GM19324 (cell line): ENCODE measurements around the gene CBLB.
"Not testable (repeated sequence)": the region's sequence is repeated elsewhere in the genome, so short reads cannot be mapped to it uniquely, and the experiment has no call there.

Experiments used
- ATAC-seq: cut with Tn5 transposase; IDR thresholded peaks from one replicate; pipeline ENCODE4 v1.9.1; 2021; ENCODE audit warnings: mild to moderate bottlenecking, moderate library complexity; ENCODE audit not compliant: unreplicated experiment, low FRiP score

Gene CBLB

GRCh38 chr3:105823149-105823867, 45.5 kb downstream of the CBLB start:
- ATAC-seq = peak; percentile 34

GRCh38 chr3:105822171-105823123, 46.4 kb downstream of the CBLB start:
- peak; percentile 37 for ATAC-seq

GRCh38 chr3:105821433-105821832, 47.4 kb downstream of the CBLB start:
- no peak for ATAC-seq

- no peak for ATAC-seq
These were observed 52.0 kb downstream of the CBLB start for GRCh38 chr3:105816833-105817232.

- ATAC-seq = not testable (repeated sequence)
These were observed 53.5 kb downstream of the CBLB start for GRCh38 chr3:105815331-105815730.

DNA sequence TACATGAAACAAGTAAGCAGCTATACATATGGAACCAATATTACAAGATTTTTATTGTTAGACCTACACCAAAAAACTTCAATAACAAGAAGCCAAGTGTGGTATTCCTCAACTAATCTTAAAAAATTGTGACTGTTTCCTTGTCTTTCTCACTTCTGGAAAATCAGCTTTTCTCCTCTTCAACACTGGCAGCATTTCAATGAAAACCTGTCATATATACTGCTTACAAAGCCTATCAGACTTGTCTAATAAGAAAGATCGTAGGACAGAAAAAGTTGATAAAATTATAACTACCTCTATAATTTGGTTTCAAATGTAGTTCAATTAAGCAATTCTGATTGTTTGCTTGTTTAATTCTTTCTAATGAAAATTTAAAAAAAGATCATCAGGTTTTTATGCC, 55.1 kb downstream of the CBLB start:
- ATAC-seq = no peak

DNA sequence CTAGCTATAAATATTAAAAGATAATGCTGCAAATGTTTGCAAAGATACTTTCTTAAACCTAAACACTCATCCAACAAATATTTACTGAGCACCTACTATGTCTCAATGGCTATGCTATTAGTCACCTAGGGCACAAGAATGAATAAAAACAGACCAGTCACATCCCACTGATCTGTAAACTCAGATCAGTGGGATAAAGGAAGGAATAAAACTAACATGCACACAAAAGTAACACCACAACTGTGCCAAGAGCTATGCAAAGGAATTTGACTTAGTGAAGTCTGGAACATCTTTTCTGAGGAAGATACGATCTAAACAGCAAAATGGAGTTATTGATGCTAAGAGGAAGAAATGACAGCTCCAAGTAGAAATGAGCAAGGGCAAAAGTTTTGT, 56.6 kb downstream of the CBLB start:
- no peak for ATAC-seq

- ATAC-seq = no peak
These were observed 57.2 kb downstream of the CBLB start for GRCh38 chr3:105811518-105812193.

GRCh38 chr3:105809208-105809888, 59.5 kb downstream of the CBLB start:
- no peak for ATAC-seq

DNA sequence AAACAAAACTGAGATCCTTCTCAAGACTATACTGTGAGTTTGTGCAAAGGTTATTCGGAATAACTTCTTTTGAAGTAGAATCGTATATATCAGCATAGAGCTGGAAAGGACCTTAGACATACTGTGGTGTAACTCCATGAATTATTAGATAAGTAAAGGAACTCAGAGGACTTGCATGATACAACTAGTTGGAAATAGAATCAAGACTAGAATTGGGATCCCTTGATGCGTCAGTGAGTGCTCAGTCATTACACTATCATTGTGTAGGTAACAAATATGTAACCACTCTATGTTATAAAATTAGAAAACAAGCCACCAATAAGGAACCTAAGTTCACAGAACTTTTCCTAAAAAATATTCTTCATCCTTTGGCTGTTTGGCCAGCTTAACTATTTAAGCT, 61.1 kb downstream of the CBLB start:
- ATAC-seq = no peak

GRCh38 chr3:105807146-105807545, 61.7 kb downstream of the CBLB start:
- ATAC-seq = no peak

GRCh38 chr3:105806359-105806758, 62.5 kb downstream of the CBLB start:
- ATAC-seq = no peak

DNA sequence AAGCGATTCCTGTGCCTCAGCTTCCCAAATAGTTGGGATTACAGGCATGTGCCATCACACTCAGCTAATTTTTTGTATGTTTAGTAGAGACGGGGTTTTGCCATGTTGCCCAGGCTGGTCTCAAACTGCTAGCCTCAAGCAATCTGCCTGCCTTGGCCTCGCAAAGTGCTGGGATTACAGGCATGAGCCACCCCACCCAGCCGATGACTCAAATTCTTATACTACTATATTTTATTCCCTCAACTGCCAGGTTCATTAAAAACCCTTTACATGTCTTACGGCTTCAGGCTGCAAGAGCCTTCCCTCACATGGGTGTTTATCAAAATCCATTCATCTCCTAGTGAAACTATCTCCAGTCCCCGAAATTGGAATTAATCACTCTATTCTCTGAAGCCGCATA, 63.4 kb downstream of the CBLB start:
- no peak for ATAC-seq

DNA sequence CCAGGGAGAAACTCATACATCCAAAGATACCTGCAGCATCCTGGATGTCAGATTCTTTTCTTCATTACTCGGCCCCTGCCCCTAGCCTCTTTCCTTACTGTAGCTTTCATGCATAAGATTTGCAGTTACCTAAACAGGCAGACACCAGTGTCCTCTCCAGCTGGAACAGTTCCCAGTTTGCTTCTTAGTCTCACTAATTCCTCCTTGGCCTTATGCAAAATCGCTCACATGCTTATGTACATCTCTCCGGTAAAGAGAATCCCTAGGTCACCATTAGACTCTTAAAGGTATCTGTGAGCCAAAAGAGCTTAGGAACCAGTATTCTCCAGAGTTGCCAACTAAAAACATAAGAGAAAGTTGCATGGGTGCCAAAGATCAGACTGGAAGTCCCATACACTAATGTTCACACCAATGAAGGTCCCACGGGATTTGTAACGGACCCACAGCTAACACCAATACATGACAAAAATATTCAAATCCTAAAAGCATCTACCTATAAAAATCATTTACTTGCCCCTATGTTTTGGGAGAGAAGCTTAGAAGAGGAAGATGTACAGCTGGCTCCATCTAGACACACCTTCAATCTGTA, 66.6 kb downstream of the CBLB start:
- no peak for ATAC-seq

DNA sequence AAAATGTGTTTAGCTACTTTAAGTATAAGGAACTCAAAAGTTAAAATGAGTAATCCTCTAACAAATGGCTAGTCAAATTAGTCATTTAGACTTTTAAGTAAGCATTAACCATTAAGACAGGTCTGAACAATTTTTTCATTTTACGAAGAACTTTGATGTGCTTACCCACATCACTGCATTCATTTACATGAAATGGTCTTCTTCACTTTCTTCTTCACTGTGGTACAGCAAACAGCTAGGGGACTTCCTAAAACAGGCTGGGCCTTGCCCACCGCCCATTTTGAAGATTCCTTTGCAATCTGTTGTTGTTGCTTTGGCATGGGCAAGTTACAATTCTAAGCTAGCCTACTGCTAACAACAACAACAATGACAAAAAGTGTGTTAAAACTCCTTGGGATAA, 67.4 kb downstream of the CBLB start:
- ATAC-seq = no peak

GRCh38 chr3:105800320-105800719, 68.5 kb downstream of the CBLB start:
- no peak for ATAC-seq

- ATAC-seq = no peak
These were observed 69.5 kb downstream of the CBLB start for GRCh38 chr3:105799286-105799685.

DNA sequence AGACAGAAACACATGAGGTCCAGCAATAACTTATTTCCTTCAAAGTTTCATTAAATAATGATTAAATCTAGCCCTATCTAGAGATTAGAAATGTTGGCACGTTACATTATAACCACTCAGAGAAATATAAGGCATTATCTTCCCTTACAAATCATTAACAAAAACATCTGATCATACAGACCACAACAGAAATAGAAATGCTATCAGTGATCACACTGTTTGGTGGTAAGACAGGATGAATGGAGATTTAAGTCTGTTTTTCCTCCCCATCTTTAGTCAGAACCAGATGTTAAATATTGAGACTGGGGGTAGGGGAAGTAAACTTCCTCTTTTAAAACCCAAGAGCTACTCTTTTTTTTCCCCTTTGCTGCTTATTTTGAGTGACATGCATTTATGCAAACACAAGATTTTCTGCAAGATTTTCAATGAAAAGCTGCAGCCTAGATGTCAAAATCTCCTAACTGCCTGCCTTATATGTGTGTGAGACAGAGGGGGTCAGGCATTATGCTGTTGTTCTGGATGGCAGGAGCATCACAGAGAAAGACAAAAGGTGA, 70.4 kb downstream of the CBLB start:
- peak; percentile 78 for ATAC-seq

DNA sequence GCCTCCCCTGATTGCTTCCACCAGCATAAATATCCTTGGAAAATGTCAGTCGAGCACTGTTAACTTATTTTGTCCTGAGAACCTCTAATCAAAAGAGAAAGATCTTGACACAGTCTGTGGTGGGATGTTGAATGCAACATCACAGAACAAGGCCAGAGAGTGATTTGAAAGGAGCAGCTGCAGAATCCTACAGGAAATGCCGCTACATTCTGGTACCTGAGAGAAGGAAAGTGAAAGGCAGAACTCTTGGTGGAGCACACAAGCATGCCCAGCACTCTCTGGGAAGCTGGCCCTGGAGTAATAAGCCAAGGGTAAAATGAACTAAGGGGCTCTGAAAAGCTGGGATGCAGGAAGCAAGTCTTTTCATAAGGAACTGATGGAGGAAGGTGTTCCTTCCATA, 75.8 kb downstream of the CBLB start:
- no peak for ATAC-seq
